ENCODE results near the gene EYA3.

- TF ChIP-seq, protein P1, sequence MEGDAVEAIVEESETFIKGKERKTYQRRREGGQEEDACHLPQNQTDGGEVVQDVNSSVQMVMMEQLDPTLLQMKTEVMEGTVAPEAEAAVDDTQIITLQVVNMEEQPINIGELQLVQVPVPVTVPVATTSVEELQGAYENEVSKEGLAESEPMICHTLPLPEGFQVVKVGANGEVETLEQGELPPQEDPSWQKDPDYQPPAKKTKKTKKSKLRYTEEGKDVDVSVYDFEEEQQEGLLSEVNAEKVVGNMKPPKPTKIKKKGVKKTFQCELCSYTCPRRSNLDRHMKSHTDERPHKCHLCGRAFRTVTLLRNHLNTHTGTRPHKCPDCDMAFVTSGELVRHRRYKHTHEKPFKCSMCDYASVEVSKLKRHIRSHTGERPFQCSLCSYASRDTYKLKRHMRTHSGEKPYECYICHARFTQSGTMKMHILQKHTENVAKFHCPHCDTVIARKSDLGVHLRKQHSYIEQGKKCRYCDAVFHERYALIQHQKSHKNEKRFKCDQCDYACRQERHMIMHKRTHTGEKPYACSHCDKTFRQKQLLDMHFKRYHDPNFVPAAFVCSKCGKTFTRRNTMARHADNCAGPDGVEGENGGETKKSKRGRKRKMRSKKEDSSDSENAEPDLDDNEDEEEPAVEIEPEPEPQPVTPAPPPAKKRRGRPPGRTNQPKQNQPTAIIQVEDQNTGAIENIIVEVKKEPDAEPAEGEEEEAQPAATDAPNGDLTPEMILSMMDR (IDR thresholded peaks at IDR 0.05; ENCODE audit: low read depth, low read length, poor library complexity, severe bottlenecking) = peak; percentile 39
- no peak for TF ChIP-seq EZH2phosphoT487 (IDR thresholded peaks at IDR 0.05; ENCODE audit: borderline replicate concordance, low read length)
Measured at GRCh38 chr1:28087614-28088167, 719 bp downstream of the EYA3 start.

All from DOHH2 (cell line).